Thyroid gland (tissue), 4 donors: ENCODE measurements around the gene HES1. TPM values are rescaled to one million over a fixed set of nuclear protein-coding genes. Genes with fewer than 3 reads are reported as not detected.

Source experiments
- DNase-seq, 2 donors: peaks; one replicate each; pipeline ENCODE4 v3.0.0-alpha.2; 2019
- H3K27ac ChIP-seq, 3 donors: fragments of 200-600 bp; sonication (generic); 1 replicate in 2 of 3; 2 replicates in 1 of 3; pipeline ENCODE4 v1.5.1; 2016 to 2019; ENCODE audit warnings: mild to moderate bottlenecking in 1 of 3, moderate library complexity in 1 of 3
- H3K27me3 ChIP-seq: fragments of 200-600 bp; sonication (generic); one replicate; pipeline ENCODE4 v1.5.1; 2019
- H3K36me3 ChIP-seq, 2 donors: fragments of 200-600 bp; sonication (generic); one replicate each; pipeline ENCODE4 v1.5.1; 2016 to 2019
- H3K4me1 ChIP-seq, 2 donors: fragments of 200-600 bp; sonication (generic); one replicate each; pipeline ENCODE4 v1.5.1; 2017 to 2019
- H3K4me3 ChIP-seq, 3 donors: fragments of 200-600 bp; sonication (generic); replicated peaks in 1 of 3; 1 replicate in 2 of 3; 2 replicates in 1 of 3; pipeline ENCODE4 v1.5.1; 2016; ENCODE audit warnings: mild to moderate bottlenecking in 1 of 3
- H3K9me3 ChIP-seq: fragments of 200-600 bp; sonication (generic); one replicate; pipeline ENCODE4 v1.5.1; 2017
- CTCF ChIP-seq, 6 experiments: fragments of 200-600 bp in 3 of 6; fragments of 450-650 bp in 3 of 6; sonication (generic) in 3 of 6; IDR thresholded peaks; one replicate each; pipeline ENCODE4 v1.5.1; 2016 to 2019; ENCODE audit warnings: antibody characterized with exemption in 6 of 6, mild to moderate bottlenecking in 2 of 6, inconsistent platforms in 1 of 6, moderate library complexity in 1 of 6
- POLR2A ChIP-seq, 2 donors: fragments of 450-650 bp; IDR thresholded peaks; one replicate each; pipeline ENCODE4 v1.6.1; 2017; ENCODE audit warnings: antibody characterized with exemption in 2 of 2, mild to moderate bottlenecking in 2 of 2, moderate library complexity in 1 of 2
- WGBS, 2 donors: methylation state at CpG; one replicate each; pipeline ENCODE4 v1.1.5; 2017; 5-methylcytosine and 5-hydroxymethylcytosine counted together
- intact Hi-C: fragments of 100-400 bp; cut with DNase I; formaldehyde crosslinking; loops from one replicate; pipeline ENCODE4 v1.15.1; 2023
- total RNA-seq, 4 donors: library from RNA; depleted of rRNA; stranded (reverse); fragments of >200 nt; gene quantifications; one replicate each; pipeline ENCODE4 v1.2.3, GENCODE V29; 2016

Gene HES1
- total RNA-seq, 4 donors from 2014 or later, result 127 to 193 (median 159) TPM

GRCh38 chr3:194132465-194133286, 3.3 kb upstream of the HES1 start:
- TF ChIP-seq POLR2A (IDR thresholded peaks at IDR 0.05) (no peak), CTCF (IDR thresholded peaks at IDR 0.05) (no peak)
- no peak overlapping the region for H3K27ac ChIP-seq
- 81 to 82% methylated on average over 5 of the region's 5 CpGs for WGBS, 2 donors
- no peaks in the 10 kb centered on the region for H3K27me3 ChIP-seq
- DNase-seq, result no peak
- H3K9me3 ChIP-seq, result no peaks in the 10 kb centered on the region
- H3K36me3 ChIP-seq, result peaks cover 0 to 3% of the 10 kb centered on the region in 2 donors
- intact Hi-C loops, result no loop called here
- no peak overlapping the region for H3K4me3 ChIP-seq
- H3K4me1 ChIP-seq, result peaks cover 25 to 27% of the 10 kb centered on the region in 2 donors

GRCh38 chr3:194133661-194134230, 2.2 kb upstream of the HES1 start:
- peak; percentile 61 to 68 for DNase-seq

GRCh38 chr3:194134231-194134756, 1.7 kb upstream of the HES1 start:
- peak overlapping the region; percentile 94 to 97 (median 95) for H3K27ac ChIP-seq
- H3K36me3 ChIP-seq, result peaks cover 4 to 8% of the 10 kb centered on the region in 2 donors
- peak; percentile 65 to 67 for DNase-seq
- intact Hi-C loops, result no loop called here
- no CpG with 5 or more reads among the region's 71 CpGs for WGBS, 2 donors
- H3K4me3 ChIP-seq, result peak overlapping the region; percentile 19 to 49 (median 47)
- no peaks in the 10 kb centered on the region for H3K9me3 ChIP-seq
- TF ChIP-seq POLR2A (IDR thresholded peaks at IDR 0.05), result peak in 1 of 2 donors; percentile 5
- no peak for TF ChIP-seq CTCF (IDR thresholded peaks at IDR 0.05)
- H3K4me1 ChIP-seq, result peaks cover 27 to 32% of the 10 kb centered on the region in 2 donors
- H3K27me3 ChIP-seq, result no peaks in the 10 kb centered on the region

More at GRCh38 chr3:194133661-194134230, 2.2 kb upstream of the HES1 start:
- TF ChIP-seq CTCF (IDR thresholded peaks at IDR 0.05) (no peak), POLR2A (IDR thresholded peaks at IDR 0.05) (no peak)
- intact Hi-C loops, result no loop called here
- Histone ChIP-seq H3K9me3 (no peaks in the 10 kb centered on the region), H3K27ac (peak overlapping the region; percentile 62 to 68 (median 66)), H3K27me3 (no peaks in the 10 kb centered on the region), H3K36me3 (peaks cover 4 to 8% of the 10 kb centered on the region in 2 donors), H3K4me1 (peaks cover 27% of the 10 kb centered on the region in 2 donors), H3K4me3 (peak overlapping the region in 1 of 3 donors; percentile 28)
- WGBS, 2 donors, result 28 to 67% methylated on average over 6 to 12 of the region's 41 CpGs

- peak overlapping the region; percentile 19 to 58 (median 47) for H3K4me3 ChIP-seq
- intact Hi-C loops, result loop anchor here (5.0 kb wide), 2 partner anchors 182 to 353 kb away; no protein-coding TSS in a partner anchor
- no peaks in the 10 kb centered on the region for H3K9me3 ChIP-seq
- peaks cover 4 to 8% of the 10 kb centered on the region in 2 donors for H3K36me3 ChIP-seq
- DNase-seq, result peak; percentile 93 to 94
- 3% methylated on average over 22 to 27 of the region's 68 CpGs for WGBS, 2 donors
- peaks cover 29 to 32% of the 10 kb centered on the region in 2 donors for H3K4me1 ChIP-seq
- H3K27me3 ChIP-seq, result no peaks in the 10 kb centered on the region
- TF ChIP-seq CTCF (IDR thresholded peaks at IDR 0.05) (peak in 1 of 6 experiments; percentile 14), POLR2A (IDR thresholded peaks at IDR 0.05) (peak in 1 of 2 donors; percentile 65)
- H3K27ac ChIP-seq, result peak overlapping the region; percentile 94 to 97 (median 95)
Observed at GRCh38 chr3:194134757-194135515, 1.0 kb upstream of the HES1 start.
